GM12874 (cell line): ENCODE data around the gene TMEM87A.

Source experiments
- TF ChIP-seq, protein P1 (sequence below): IDR thresholded peaks from 2 replicates; pipeline ENCODE4 v1.5.1; 2011; ENCODE audit warnings: low read depth, mild to moderate bottlenecking, control low read depth, low read length, moderate library complexity; ENCODE audit not compliant: insufficient read depth

The TMEM87A gene

DNA sequence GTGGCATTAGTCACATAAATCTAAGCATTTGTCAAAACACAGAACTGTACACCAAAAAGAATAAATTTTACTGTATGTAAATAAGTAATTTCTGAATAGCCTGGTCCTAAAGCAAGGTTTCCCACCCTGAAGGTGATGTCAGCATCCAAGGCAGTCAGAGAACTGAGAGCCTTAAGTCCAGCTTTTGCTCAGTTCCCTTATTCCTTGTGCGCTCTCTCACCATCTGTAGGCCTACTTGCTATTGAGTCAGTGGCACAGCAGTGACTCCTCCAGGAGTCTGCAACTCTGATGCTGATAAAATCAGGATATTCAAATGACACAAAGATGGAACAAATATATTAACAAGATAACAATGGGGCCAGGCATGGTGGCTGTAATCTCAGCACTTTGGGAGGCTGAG lies 87.4 kb downstream of the TMEM87A start:
- TF ChIP-seq, protein P1, sequence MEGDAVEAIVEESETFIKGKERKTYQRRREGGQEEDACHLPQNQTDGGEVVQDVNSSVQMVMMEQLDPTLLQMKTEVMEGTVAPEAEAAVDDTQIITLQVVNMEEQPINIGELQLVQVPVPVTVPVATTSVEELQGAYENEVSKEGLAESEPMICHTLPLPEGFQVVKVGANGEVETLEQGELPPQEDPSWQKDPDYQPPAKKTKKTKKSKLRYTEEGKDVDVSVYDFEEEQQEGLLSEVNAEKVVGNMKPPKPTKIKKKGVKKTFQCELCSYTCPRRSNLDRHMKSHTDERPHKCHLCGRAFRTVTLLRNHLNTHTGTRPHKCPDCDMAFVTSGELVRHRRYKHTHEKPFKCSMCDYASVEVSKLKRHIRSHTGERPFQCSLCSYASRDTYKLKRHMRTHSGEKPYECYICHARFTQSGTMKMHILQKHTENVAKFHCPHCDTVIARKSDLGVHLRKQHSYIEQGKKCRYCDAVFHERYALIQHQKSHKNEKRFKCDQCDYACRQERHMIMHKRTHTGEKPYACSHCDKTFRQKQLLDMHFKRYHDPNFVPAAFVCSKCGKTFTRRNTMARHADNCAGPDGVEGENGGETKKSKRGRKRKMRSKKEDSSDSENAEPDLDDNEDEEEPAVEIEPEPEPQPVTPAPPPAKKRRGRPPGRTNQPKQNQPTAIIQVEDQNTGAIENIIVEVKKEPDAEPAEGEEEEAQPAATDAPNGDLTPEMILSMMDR = no peak

DNA sequence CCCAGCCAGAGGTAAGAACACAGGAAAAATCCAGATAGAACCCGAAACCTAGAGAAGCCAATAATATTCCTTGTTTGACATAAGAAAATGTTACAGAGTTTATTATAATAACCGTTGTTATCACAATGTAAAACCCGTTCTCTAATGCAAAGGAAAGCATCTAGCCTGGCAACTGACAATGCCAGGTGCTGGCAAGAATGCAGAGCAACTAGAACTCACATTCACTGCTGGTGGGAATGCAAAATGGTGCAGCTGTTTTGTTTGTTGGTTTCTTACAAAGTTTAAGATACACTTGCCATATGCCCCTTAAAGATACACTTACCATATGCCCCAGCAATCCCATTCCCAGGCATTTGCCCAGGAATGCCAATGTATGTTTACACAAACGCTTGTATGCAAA lies 88.5 kb downstream of the TMEM87A start:
- TF ChIP-seq, protein P1 = no peak

DNA sequence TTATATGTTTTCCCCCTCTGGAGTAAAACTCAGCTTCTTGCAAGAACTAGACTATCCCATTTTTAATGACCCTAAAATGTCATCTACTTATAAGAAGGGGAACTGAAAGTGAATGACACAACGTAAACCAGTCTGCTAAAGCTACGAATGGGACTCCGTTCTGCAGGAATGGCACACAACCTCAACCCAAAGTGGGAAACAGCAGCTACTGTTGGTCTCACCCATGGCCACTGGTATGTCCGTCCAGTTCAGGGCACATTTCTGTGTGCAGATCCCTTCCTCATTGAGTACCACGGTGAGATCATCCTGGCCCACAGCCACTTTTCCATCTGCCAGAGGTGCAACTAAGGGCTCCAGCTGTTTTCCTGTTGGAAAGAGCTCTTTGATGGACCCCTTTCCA lies 88.9 kb downstream of the TMEM87A start:
- TF ChIP-seq, protein P1 = no peak

DNA sequence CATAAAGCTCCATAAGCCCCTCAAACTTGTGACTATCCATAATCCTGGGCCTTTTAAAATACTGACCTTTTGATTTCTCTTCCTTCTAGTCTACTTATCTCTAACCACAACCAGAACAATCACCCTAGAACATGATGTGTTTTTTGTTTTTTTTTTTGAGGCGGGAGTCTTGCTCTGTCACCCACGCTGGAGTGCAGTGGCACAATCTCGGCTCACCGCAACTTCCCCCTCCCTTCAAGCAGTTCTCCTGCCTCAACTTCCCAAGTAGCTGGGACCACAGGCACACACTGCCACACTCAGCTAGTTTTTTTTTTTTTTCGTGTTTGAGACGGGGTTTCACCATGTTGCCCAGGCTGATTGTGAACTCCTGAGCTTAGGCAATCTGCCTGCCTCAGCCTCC lies 90.3 kb downstream of the TMEM87A start:
- TF ChIP-seq, protein P1 = no peak

DNA sequence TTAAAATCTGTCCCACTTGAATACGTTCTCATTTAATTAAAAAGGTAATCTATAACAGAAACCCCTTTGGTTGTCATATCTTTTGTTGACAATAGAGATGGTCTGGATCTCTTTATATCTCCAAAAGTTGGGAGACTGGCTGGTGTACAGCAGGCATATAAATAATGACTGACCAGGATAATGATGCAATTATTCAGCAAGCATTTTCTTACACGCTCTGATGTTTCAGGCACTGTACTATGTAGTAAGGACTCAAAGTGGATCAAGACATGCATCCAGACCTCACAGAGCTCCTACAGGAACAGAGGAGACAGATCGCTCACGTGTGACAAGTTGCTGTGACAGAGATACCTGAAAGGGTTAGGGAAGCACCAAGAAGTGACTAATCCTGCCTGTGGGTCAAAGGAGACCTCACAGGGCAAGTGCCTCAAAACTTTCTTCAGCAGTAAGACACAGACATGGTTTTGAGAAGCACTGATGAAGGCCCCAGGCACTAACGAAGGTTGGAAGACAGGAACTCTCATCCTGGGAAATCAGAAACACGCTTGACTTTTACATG lies 90.8 kb downstream of the TMEM87A start:
- TF ChIP-seq, protein P1 = no peak

DNA sequence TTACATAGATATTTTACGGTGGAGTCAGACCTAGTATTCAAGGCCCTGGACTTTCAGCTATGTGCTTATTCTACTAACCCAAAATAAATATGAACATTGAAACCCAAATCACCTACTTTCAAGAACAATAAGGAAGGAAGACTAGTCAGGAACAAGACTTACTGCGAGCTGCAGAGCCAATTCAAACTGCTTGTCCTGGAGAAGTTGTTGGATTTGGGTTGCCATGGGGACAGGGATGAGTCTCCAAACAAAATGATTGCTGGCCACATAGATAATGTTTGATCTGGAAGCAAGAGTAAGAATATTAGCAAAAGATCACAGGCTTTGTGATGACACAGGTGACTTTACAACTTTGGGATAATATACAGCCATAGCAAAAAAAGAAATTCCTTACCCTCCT lies 95.2 kb downstream of the TMEM87A start:
- TF ChIP-seq, protein P1 = no peak

DNA sequence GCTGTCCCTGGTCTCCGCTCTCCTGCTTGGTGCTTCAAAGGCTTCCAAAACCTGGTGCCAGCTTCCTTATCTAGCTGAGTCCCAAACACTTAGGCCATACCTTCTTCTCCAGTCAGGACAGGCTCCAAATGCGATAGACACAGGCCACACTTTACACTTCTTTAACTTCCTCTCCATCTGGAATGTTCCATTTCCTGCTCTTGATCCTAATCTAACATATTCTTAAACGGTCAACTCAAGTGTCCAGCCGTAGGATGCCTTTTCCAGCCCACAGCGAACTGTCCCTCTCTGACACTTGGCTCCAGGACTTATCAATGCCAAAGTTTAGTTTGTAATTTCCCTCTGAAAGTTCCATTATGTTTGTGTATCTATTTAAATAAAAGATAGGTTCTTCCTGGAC lies 97.6 kb downstream of the TMEM87A start:
- TF ChIP-seq, protein P1 = no peak
